SK-N-SH (cell line): ENCODE measurements around the gene MAGEB2.
"Not testable (repeated sequence)": the region's sequence is repeated elsewhere in the genome, so short reads cannot be mapped to it uniquely, and the experiment has no call there.

Experiments
- CTCF ChIP-seq: fragments of 200-600 bp; sonication (generic); IDR thresholded peaks from 2 replicates; pipeline ENCODE4 v1.6.1; 2017; ENCODE audit warnings: antibody characterized with exemption, mild to moderate bottlenecking, moderate library complexity
- EZH2phosphoT487 ChIP-seq: fragments of 200-600 bp; sonication (generic); IDR thresholded peaks from 2 replicates; pipeline ENCODE4 v1.6.1; 2017; ENCODE audit warnings: low read depth, mixed run types, mild to moderate bottlenecking, antibody characterized with exemption, moderate library complexity, borderline replicate concordance

GRCh38 chrX:30193910-30194309 is 21.5 kb upstream of the MAGEB2 start:
- TF ChIP-seq CTCF, EZH2phosphoT487: not testable (repeated sequence)
